D721Med (cell line): ENCODE results near the gene FALEC.

ENCODE experiments used
- DNase-seq: peaks from one replicate; pipeline ENCODE4 v3.0.0; 2011; ENCODE audit warnings: low spot score; ENCODE audit not compliant: insufficient read length
- FAIRE-seq: peaks from 2 replicates; lab custom pipeline; 2011; peaks lifted over from hg19 to GRCh38; lab: Jason Lieb, UNC
- CTCF ChIP-seq: IDR thresholded peaks from 2 replicates; pipeline ENCODE4 v1.5.1; 2012; ENCODE audit warnings: mild to moderate bottlenecking, control low read depth; ENCODE audit not compliant: insufficient read depth; ENCODE audit errors: missing control alignments

The FALEC gene

GRCh38 chr1:150515328-150516049 is at the start of gene FALEC:
TSS of gene FALEC (plus strand) at chr1:150515752.
- no peak for TF ChIP-seq CTCF
- FAIRE-seq: no peak
- DNase-seq: peak; percentile 99

- no peak for TF ChIP-seq CTCF
- FAIRE-seq (no peak), DNase-seq (no peak)
Observed at GRCh38 chr1:150466964-150467363, 48.6 kb upstream of the FALEC start.

- FAIRE-seq (no peak), DNase-seq (no peak)
- TF ChIP-seq CTCF: no peak
Observed at GRCh38 chr1:150469291-150469690, 46.3 kb upstream of the FALEC start.

GRCh38 chr1:150472601-150473200 is 42.9 kb upstream of the FALEC start:
- no peak for DNase-seq
- no peak for TF ChIP-seq CTCF
- no peak for FAIRE-seq

GRCh38 chr1:150473659-150474058 is 41.9 kb upstream of the FALEC start:
- peak; percentile 21 for FAIRE-seq
- no peak for DNase-seq
- TF ChIP-seq CTCF: no peak

GRCh38 chr1:150474869-150475268 is 40.7 kb upstream of the FALEC start:
- TF ChIP-seq CTCF: no peak
- no peak for FAIRE-seq
- no peak for DNase-seq

- no peak for TF ChIP-seq CTCF
- FAIRE-seq (no peak), DNase-seq (no peak)
Observed at GRCh38 chr1:150476754-150477153, 38.8 kb upstream of the FALEC start.
